IMR-90 (cell line): Measurements from ENCODE around the gene FAF2. TPM values are rescaled to one million over a fixed set of nuclear protein-coding genes. Genes with fewer than 3 reads are reported as not detected.

Source experiments
- ATAC-seq: fragments of 200-7000 bp; cut with Tn5 transposase; 2 replicates; pipeline ENCODE4 v1.9.1; 2020; ENCODE audit warnings: low read depth, mild to moderate bottlenecking, moderate library complexity
- BruUV-seq: library from RNA; stranded (reverse); fragments of 400-500 nt; replicated peaks from 2 replicates; lab custom pipeline; 2021; lab: Mats Ljungman, UMichigan
- CTCF ChIA-PET: fragments of 300-600 bp; formaldehyde crosslinking; extraction: SDS; loops from one replicate; lab custom pipeline; 2021; ENCODE audit warnings: antibody characterized with exemption; lab: Yijun Ruan, JAX
- POLR2A ChIA-PET: fragments of 300-600 bp; sonication (Branson Sonifier 250); formaldehyde crosslinking; loops from one replicate; lab custom pipeline; 2022; ENCODE audit warnings: antibody characterized with exemption; ENCODE audit not compliant: unreplicated experiment; lab: Charles Lee
- DNase-seq: peaks from one replicate; pipeline ENCODE4 v3.0.0; 2013
- H2AFZ ChIP-seq: replicated peaks from 2 replicates; pipeline ENCODE3; 2013; ENCODE audit warnings: low read length, mild to moderate bottlenecking; ENCODE audit not compliant: poor library complexity
- H2AK5ac ChIP-seq: 2 replicates; pipeline ENCODE4 v1.6.1; 2013; ENCODE audit warnings: low read depth, low read length, inconsistent platforms
- H2AK9ac ChIP-seq: replicated peaks from 2 replicates; pipeline ENCODE3; 2013; ENCODE audit warnings: mild to moderate bottlenecking, low read depth, low read length, moderate library complexity; ENCODE audit not compliant: poor library complexity
- H2BK120ac ChIP-seq: 2 replicates; pipeline ENCODE4 v1.6.1; 2013; ENCODE audit warnings: low read depth, low read length, inconsistent platforms
- H2BK15ac ChIP-seq: 3 replicates; pipeline ENCODE4 v1.6.1; 2013; ENCODE audit warnings: low read depth, low read length, inconsistent platforms
- H2BK20ac ChIP-seq: 2 replicates; pipeline ENCODE4 v1.6.1; 2013; ENCODE audit warnings: low read depth, mild to moderate bottlenecking, inconsistent platforms, low read length, moderate library complexity
- H2BK5ac ChIP-seq: 2 replicates; pipeline ENCODE4 v1.6.1; 2013; ENCODE audit warnings: mild to moderate bottlenecking, low read depth, low read length, inconsistent platforms; ENCODE audit not compliant: poor library complexity, severe bottlenecking
- H3K14ac ChIP-seq: replicated peaks from 2 replicates; pipeline ENCODE4 v1.6.1; 2013; ENCODE audit warnings: low read depth, low read length, inconsistent platforms
- H3K18ac ChIP-seq: 2 replicates; pipeline ENCODE4 v1.6.1; 2013; ENCODE audit warnings: low read depth, low read length, control low read depth
- H3K23ac ChIP-seq: 2 replicates; pipeline ENCODE4 v1.6.1; 2013; ENCODE audit warnings: low read depth, low read length, inconsistent platforms
- H3K27ac ChIP-seq: 2 replicates; pipeline ENCODE4 v1.5.1; 2013; ENCODE audit warnings: mild to moderate bottlenecking, control low read depth, low read length; ENCODE audit not compliant: insufficient read depth
- H3K27me3 ChIP-seq: 2 replicates; pipeline ENCODE4 v1.6.1; 2013; ENCODE audit warnings: low read length; ENCODE audit not compliant: control insufficient read depth, insufficient read depth
- H3K36me3 ChIP-seq: 2 replicates; pipeline ENCODE4 v1.6.1; 2013; ENCODE audit warnings: low read length, mixed read lengths; ENCODE audit not compliant: control insufficient read depth, insufficient read depth
- H3K4ac ChIP-seq: 2 replicates; pipeline ENCODE4 v1.6.1; 2013; ENCODE audit warnings: low read depth, low read length, inconsistent platforms
- H3K4me1 ChIP-seq: 2 replicates; pipeline ENCODE4 v1.6.1; 2013; ENCODE audit warnings: low read length, mixed read lengths; ENCODE audit not compliant: control insufficient read depth, insufficient read depth
- H3K4me2 ChIP-seq: 2 replicates; pipeline ENCODE4 v1.6.1; 2013; ENCODE audit warnings: low read depth, mild to moderate bottlenecking, control low read depth, low read length, moderate library complexity
- H3K4me3 ChIP-seq: 2 replicates; pipeline ENCODE4 v1.5.1; 2013; ENCODE audit warnings: low read depth, mild to moderate bottlenecking, control low read depth, low read length, moderate library complexity; ENCODE audit not compliant: insufficient read depth
- H3K56ac ChIP-seq: 2 replicates; pipeline ENCODE4 v1.6.1; 2013; ENCODE audit warnings: low read length, inconsistent platforms; ENCODE audit not compliant: insufficient read depth; ENCODE audit errors: extremely low read depth
- H3K79me1 ChIP-seq, 2 experiments: 2 replicates each; pipeline ENCODE4 v1.6.1; 2013; ENCODE audit warnings: low read length in 2 of 2, inconsistent platforms in 1 of 2, low read depth in 1 of 2
- H3K9ac ChIP-seq: 2 replicates; pipeline ENCODE4 v1.6.1; 2013; ENCODE audit warnings: low read depth, low read length, control low read depth
- H3K9me1 ChIP-seq: 2 replicates; pipeline ENCODE4 v1.6.1; 2013; ENCODE audit warnings: low read length, inconsistent platforms; ENCODE audit not compliant: insufficient read depth
- H3K9me3 ChIP-seq: 2 replicates; pipeline ENCODE4 v1.6.1; 2013; ENCODE audit warnings: low read length; ENCODE audit not compliant: control insufficient read depth, insufficient read depth
- H4K20me1 ChIP-seq: 2 replicates; pipeline ENCODE4 v1.6.1; 2013; ENCODE audit warnings: low read length, inconsistent platforms; ENCODE audit not compliant: insufficient read depth
- H4K5ac ChIP-seq: 2 replicates; pipeline ENCODE4 v1.6.1; 2013; ENCODE audit warnings: mild to moderate bottlenecking, low read depth, low read length, control low read depth
- H4K8ac ChIP-seq, 2 experiments: 2 replicates each; pipeline ENCODE4 v1.6.1; 2013; ENCODE audit warnings: low read depth in 2 of 2, low read length in 2 of 2, control low read depth in 1 of 2, inconsistent platforms in 1 of 2
- H4K91ac ChIP-seq: 2 replicates; pipeline ENCODE4 v1.6.1; 2013; ENCODE audit warnings: low read depth, low read length, inconsistent platforms; ENCODE audit not compliant: insufficient read depth
- CTCF ChIP-seq: conservative IDR thresholded peaks from 2 replicates; pipeline ENCODE4 v1.5.1; 2012; ENCODE audit warnings: mild to moderate bottlenecking, low read depth, low read length, improper control_type of control experiment
- MAFK ChIP-seq: IDR thresholded peaks from 2 replicates; pipeline ENCODE4 v1.6.1; 2012; ENCODE audit warnings: low read depth, low read length, improper control_type of control experiment
- WGBS, 2 experiments: methylation state at CpG; one replicate each; pipeline versions ENCODE4 v1.1.5 to v1.1.7; 2013; ENCODE audit warnings: missing lambda C conversion rate in 2 of 2; ENCODE audit not compliant: insufficient read length in 1 of 2; ENCODE audit errors: extremely low coverage in 2 of 2; 5-methylcytosine and 5-hydroxymethylcytosine counted together
- dilution Hi-C: fragments of 300-500 bp; cut with HindIII; formaldehyde crosslinking; loops from one replicate; pipeline ENCODE4 v1.14.3; 2018; ENCODE audit warnings: low sequenced_read_pairs; ENCODE audit not compliant: unreplicated experiment
- in situ Hi-C: fragments of 300-500 bp; cut with MboI; formaldehyde crosslinking; loops from 3 replicates; pipeline ENCODE4 v1.14.3; 2019; ENCODE audit warnings: low sequenced_read_pairs, inconsistent platforms, mixed read lengths
- intact Hi-C: fragments of 100-400 bp; cut with micrococcal nuclease; formaldehyde crosslinking; loops from 2 replicates; pipeline ENCODE4 v1.10.0; 2022
- polyA plus RNA-seq, 3 experiments: library from polyadenylated mRNA; depleted of rRNA; stranded (reverse); fragments of >200 nt; gene quantifications; 2 replicates each; pipeline ENCODE4 v1.2.3, GENCODE V29; 2012; ENCODE audit warnings: low replicate concordance in 1 of 3
- total RNA-seq: library from RNA; depleted of rRNA; stranded (reverse); fragments of >200 nt; gene quantifications from 2 replicates; pipeline ENCODE4 v1.2.3, GENCODE V29; 2012

FAF2 gene
- total and polyA plus RNA-seq, 2 of the 4 experiments (the other 2 are of a cell fraction), result 32.9 to 47.0 TPM

GRCh38 chr5:176499273-176499672 is 51.1 kb downstream of the FAF2 start:
- ChIA-PET CTCF (interaction anchor here (1.1 kb wide), 1 partner anchor 9 kb away, joined by 4 read pairs; no protein-coding TSS in a partner anchor), POLR2A (no interaction called here)
- Histone ChIP-seq H4K91ac (no peak overlapping the region), H3K9me1 (peaks cover 3% of the 10 kb centered on the region), H3K14ac (no peak overlapping the region), H2BK120ac (no peak overlapping the region), H2BK20ac (no peak overlapping the region), H3K4ac (no peak overlapping the region), H3K4me3 (no peak overlapping the region), H3K79me1 (peaks cover 9 to 31% of the 10 kb centered on the region in 2 experiments; a peak in 3 of 4 replicates), H2BK5ac (no peak overlapping the region), H4K20me1 (peaks cover 3% of the 10 kb centered on the region; the same call in 1 of the 2 replicates), H3K36me3 (peaks cover 38% of the 10 kb centered on the region), H3K4me1 (peaks cover 11% of the 10 kb centered on the region; the same call in 1 of the 2 replicates), H4K8ac (no peak overlapping the region), H2BK15ac (no peak overlapping the region), H3K9ac (no peak overlapping the region), H2AK5ac (no peak overlapping the region), H2AK9ac (no peak overlapping the region), H3K27ac (no peak overlapping the region), H3K27me3 (no peaks in the 10 kb centered on the region), H3K23ac (no peak overlapping the region), H3K9me3 (no peaks in the 10 kb centered on the region), H3K4me2 (no peak overlapping the region), H2AFZ (no peak overlapping the region), H3K56ac (no peak overlapping the region), H4K5ac (no peak overlapping the region), H3K18ac (no peak overlapping the region)
- ATAC-seq (no peak), DNase-seq (no peak)
- no CpG with 5 or more reads among the region's 5 CpGs for WGBS, 2 experiments
- in situ Hi-C loops (no loop called here), dilution Hi-C loops (no loop called here), intact Hi-C loops (no loop called here)
- no TSS peak for BruUV-seq
- TF ChIP-seq CTCF (no peak), MAFK (peak; percentile 43; the same call in 1 of the 2 replicates)
